GM19324 (cell line): Measurements from ENCODE around the gene SEC16A.

Experiments
- ATAC-seq: cut with Tn5 transposase; IDR thresholded peaks from one replicate; pipeline ENCODE4 v1.9.1; 2021; ENCODE audit warnings: mild to moderate bottlenecking, moderate library complexity; ENCODE audit not compliant: unreplicated experiment, low FRiP score

The SEC16A gene

DNA sequence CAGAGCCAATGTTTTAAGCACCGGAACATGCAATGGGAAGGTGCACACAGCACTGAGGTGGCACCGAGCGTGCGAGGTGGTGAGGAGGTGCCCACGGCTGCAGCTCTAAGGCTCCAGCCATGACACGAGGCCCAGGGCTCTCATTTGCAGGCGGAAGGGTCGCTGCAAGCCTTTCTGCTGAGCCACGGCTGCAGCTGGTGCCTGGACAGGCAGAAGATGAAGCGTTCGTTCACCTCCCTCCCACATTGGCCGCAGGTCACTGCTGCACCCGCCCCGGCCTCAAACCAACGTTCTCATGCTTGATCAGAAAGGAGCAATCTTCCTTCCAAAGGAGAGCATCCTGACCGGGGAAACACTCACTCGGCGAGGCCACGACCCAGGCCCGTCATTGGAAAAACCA is 38.7 kb downstream of the SEC16A start:
- no peak for ATAC-seq

DNA sequence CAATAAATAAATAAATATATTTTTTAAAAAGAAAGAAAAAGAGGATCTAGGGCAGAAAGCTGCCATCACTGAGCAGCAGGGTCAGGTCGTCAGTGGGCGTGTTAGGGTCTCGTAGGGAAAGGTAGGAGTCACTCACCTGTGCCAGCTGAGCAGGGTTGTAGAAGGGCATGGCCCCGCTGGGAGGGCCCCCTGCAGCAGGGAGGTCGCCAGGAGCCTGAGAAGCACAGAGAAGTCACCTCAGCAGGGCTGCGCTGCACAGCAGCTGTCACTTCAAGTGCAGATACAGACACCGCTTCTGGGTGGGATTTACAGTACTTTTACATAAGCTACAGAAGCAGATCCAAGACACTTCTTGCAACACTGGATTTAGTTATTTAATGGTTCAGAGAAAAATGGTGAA is 39.2 kb downstream of the SEC16A start:
- no peak for ATAC-seq

DNA sequence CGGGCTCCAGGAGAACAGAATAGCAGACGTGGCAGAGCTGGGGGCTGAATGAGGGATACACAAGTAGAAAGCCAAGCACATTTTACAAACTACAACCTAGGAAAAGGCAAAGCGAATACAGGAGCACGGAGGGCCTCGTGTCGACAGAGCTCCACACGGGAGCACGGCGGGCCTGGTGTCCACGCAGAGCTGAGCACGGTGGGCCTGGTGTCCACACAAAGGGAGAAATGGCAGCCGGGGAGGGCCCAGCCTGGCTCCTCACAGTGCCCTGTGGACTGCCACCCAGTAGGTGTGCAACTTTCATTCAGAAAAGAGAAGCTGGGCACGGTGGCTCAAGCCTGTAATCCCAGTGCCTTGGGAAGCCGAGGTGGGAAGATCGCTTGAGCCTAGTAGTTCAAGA is 39.8 kb downstream of the SEC16A start:
- ATAC-seq = no peak

DNA sequence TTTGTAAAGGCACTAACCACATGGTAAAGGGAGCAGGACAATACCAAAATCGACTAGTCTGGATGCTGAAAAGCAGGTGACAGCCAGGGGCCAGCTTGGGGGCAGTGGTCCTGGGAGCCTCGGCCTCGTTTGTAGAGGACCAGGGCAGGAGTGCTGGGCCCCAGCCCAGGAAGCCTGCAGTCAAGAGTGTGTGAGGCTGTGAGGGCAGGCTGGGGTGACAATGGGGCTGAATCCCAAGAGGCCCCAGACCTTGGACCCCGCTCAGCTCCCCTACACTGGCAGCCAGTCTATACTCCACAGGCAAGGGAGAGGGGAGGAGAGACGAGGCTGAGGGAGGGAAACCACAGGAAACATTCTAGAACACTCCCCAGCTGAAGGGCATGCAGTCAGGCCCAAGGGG is 40.6 kb downstream of the SEC16A start:
- ATAC-seq = no peak

DNA sequence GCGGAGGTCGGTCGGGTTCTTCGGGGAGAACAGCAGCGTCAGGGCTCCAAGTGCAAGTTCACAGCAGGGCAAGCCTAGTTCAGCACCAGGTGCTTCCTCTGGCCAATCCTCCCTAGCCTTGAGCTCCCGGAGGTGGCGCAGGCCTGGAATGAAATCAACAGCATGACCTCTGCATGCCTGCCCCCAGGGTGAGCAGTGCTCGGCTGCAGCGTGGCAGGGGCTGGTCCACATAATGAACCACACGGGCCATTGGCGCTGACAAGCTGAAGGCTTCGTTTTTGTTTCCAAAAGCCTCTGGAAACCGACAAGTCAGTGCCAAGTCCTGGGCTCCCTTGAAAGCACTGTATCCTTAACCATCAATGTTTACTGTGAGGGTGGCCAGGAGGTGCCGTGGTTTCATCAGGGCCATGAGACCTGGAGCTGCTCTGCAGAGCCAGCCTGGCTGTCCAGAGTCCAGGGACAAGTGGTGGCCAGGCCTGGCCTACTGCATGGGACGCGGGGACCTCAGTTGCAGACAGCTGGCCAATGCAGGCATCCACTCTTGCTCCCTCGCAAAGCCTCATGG is 41.1 kb downstream of the SEC16A start:
- ATAC-seq = no peak

DNA sequence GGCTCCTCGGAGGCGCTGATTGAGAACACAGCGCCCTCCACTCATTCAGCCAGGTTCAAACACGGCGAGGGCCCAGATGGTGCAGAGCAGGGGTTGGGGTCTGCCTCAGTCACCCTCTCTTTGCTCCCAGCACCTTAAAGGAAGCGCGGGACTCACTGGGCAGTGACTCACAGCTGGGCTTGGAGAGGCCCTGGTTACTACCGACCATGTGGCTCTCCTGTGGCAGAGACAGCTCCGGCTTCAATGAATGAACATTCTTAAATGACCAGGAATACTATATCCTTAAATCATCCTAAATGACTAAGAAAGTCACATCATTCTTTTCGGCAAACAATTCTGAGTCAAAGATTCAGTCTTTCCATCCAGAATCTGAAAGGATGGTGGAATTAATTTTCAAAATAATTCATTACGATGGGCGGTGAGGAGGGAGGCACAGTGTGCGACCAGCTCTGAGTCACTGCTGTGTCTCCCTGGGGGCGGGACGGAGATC is 41.6 kb downstream of the SEC16A start:
- ATAC-seq = no peak

DNA sequence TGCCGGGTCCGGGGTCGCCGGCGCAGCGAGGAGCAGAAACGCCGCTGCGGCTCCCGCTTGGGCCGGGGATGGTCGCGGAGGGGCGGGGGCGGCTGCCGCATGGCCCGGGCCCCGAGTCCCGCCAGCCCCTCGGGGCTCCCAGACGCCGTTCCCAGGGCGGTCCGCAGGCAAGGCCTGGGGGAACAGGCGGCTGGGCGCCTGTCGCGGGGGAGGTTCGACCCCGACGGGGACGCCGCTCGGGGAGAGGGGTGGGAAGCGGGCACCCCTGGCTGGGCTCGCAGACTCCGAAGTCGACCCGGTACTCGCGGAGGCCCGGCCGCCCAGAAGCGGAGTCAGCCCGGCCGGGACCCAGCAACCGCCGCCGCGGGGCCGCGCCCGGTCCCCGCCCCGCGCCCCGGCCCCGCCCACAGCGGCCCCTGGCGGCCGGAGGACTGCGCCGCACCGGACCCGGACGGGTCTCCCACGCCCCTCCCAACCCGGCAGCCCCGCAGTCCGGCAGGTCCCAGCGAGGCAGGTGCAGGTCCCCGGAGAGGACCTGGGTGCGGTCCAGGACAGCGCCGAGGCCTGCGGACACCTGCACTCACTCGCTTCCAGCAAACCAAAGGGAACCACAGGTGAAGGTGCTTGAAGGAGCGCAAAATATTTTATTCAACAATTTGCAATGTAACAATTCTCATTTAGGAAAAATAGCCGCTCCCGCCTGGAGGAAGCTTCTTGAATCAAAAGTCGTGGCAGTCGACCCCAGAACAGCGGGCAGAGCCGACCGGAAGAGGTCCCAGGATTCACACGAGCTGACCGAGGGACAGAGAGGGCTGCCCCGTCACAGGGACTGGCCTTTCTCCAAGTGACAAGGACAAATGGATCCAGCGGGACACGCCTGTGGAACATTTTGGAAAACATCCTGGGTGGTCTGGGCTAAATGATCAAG is 43.1 kb downstream of the SEC16A start, which contains the start of gene INPP5E:
Gene INPP5E (minus strand): TSS at position 365 of the 928 bp plus-strand sequence. CDS start 426 bp downstream, outside the sequence.
- peak; percentile 60 for ATAC-seq

DNA sequence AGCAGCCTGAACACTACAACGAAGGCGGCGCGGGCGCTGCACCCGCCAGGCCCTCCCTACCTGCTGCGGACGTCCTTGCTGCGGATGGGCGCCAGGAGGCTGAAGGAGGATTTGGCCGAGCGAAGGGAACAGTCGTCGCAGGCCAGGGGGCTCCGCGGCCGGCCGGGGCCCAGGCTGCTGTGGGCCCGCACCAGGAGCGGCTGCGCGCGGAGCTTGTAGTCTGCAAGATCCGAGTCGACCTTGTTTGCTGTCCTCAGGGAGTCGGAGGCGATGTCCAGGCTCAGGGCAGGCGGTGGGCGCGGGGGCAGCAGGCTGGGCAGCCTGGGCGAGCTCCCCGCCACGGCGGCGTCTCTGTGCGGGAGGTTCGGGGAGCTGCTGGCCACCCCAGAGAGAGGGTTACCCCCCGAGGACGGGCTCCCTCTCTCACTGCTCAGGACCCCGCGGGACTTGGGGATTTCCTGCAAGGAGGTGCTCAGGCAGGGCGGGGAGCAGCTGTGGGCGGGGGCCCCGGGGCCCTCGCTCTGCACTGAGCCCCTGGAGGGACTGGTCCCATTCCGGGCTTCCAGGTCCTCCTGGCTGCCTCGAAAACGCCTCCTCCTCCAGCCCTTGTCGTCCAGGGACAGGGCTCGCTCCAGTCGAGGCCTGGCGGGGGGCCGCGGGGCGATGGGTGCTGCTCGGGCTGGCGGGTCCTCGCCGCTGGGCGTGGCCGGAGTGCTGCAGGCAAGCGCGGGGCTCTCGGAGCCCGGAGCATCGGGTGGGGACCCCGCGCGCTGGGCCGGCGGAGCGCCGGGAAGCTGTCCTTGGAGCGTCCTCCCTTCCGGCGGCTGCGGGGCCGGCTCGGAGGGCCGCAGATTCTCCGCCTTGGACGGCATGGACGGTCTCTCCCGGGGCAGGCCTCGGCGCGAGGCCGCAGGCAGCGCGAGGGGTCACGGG is 44.0 kb downstream of the SEC16A start:
- ATAC-seq = peak; percentile 39

DNA sequence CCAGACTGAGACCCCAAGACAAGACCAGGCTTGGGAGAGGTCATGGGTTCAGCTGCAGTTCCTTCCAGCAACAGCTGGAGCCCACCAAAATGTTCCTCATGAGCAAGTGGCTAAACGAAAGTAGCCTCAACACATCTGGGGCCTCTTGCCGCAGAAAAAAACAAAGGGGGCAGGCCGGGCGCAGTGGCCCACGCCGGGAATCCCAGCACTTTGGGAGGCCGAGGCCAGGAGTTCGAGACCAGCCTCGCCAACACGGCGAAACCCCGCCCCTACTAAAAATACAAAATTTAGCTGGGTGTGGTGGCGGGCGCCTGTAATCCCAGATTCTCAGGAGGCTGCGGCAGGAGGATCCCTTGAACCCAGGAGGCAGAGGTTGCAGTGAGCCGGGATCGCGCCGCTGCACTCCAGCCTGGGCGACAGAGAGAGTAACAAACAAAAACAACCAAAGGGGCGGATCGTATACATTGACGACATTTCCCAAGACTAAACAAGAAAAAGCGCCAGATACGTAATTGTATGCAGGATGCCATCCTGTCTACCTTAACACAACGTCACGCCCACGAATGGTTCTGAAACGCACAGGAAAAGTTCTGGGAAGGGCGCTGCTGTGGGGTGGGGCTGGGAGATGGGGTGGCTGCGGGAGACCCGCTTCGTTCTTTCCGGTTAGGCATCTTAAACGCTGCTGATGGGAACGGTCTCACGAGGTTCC is 44.8 kb downstream of the SEC16A start:
- no peak for ATAC-seq

DNA sequence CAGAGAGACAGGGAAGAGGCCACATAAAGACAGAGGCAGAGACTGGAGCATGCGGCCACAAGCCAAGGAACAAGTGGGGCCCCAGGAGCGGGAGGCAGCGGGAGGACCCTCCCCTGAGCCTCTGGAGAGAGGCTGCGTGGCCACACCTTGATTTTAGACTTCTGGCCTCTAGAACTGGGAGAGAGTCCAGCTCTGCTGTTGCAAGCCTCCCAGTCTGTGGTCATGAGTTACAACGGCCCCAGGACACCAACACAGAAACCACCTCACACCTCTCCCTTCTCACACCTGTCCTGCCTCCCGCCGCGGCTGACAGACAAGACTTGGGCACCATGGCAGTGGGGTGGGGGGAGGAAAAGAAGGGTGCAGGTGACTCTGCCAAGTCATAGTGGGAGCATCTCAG is 45.4 kb downstream of the SEC16A start:
- ATAC-seq = no peak

DNA sequence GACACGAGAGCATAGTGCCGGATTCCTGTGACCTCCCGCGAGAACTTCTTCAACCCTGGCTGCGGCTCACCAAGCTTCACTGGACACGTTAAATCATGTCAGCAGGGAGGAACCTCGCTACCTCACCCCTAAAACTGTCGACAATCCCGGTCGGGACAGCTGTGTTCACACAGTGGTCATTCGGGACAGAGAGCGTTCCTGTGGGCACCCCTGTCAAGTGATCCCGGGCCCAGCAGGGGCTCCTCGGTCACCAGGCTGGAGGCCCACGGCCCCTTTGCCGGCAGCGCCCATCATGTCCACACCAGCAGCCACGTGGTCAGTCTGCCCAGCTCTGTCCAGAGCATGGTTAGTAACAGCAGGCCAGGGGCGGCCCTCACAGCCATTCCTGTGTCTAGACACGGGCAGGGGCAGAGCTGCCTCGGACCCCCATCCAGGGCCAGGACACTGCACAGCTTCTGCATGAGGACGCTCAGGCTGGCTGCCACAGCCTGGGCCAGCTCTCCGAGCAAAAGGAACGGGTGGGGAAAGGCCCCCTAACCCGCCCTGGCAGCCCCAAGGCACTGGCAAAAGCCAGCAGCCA is 46.7 kb downstream of the SEC16A start:
- ATAC-seq = no peak

DNA sequence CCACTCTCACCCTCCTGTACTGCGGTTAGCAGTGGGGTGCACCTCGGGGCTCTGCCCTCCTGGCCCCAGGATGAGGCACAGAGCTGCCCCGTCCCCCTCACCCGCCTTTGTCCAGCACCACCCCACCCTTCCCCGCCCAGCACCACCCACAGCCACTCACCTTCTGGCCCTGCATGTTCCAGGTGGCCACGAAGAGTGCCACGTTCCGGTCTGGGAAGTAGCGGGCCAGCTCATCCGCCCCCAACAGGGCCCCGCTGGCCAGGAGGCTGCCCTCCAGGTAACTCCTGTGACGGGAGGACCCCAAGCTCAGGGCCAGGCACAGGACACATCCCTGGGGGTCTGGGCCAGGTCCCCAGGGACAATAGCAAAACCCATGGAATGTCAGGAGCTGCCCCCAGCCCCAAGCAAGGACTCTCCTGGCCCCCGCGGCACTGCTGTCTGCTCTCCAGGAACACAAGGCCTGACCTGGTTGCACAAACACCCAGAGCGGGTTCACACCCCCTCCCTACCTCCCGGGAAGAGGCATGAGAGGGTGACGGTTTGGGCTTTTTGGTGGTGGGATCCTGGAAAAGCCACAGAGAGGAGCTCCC is 48.2 kb downstream of the SEC16A start:
- no peak for ATAC-seq

DNA sequence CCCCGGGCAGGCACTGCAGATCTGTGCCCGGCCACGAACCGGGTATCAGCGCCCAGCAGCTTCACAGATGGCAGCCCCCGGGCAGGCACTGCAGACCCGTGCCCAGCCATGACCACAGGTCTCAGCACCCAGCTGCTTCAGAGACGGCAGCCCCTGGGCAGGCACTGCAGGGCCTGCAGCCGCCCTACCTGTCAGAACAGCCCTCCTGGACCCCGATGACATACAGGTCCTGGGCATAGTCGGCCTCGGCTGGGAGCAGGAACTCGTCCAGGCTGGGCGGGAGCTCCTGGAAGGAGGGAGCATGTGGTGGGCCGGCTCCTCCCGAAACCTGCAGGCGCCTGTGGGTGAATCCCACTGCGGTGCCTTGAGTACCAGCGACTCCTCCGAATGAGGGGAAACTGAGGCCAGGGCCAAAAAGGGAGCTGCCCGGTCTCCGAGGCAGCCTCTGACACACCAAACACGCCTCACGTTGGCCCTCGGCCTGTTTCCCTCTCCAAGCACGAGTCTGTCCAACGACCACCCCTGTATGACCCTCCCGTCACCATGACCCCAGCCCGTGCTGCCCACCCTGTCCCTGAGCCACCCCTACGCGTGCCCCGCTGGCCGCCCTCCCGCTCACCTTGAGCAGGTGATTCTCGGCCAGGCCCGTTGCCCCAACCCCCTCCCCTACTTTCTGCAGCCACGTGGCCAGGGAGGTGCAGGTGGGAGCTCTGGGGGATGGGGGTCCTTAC is 48.8 kb downstream of the SEC16A start:
- no peak for ATAC-seq

DNA sequence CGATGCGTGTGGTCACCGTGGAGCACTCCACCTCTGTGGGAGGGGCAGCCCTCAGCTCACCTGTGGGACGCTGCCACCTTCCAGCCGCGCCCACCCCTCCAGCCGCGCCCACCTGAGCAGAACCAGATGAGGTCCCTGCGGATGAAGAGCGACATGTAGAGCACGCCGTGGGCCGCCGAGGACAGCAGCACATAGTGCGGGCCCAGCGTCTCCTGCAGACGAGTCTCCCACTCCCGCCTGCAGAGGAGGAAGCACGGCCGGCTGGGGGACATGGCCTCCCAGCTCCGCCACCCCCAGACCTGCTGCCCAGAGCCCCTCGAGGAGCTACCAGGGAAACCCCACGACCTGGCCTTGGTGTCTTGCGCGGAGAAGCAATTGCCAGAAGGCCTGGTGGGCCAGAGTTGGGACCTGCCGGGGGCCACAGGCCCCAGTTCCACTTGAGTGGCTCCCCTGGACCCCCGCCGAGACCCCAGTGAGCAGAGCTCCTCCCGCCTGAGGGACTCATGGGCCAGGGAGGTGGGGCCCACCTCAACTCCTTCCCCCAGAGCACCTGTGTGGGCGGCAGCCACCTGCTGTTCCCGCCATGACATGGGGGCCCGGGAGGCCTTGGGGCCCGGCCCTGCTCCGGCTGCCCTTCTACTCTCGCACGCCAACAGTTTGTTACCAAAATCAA is 49.7 kb downstream of the SEC16A start:
- ATAC-seq = no peak

DNA sequence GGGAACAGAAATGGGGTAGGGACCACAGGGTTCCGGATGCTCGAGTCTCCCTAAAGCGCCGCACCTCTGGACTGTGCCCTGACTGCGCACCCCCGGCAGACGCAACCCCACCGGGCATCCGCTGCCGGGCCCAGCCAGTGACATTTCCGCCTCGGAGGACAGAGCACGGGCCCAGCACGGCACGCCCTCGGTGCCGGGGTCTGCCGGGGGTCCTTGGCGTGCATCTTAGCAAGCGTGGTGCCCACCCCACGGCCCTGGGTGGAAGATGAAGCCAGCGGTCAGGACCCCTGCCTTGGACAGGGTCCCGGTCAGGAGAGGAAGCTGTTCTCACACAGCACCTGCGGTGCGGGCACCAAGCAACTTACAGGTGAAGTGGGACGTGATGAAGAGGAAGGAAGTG is 50.2 kb downstream of the SEC16A start:
- ATAC-seq = no peak

DNA sequence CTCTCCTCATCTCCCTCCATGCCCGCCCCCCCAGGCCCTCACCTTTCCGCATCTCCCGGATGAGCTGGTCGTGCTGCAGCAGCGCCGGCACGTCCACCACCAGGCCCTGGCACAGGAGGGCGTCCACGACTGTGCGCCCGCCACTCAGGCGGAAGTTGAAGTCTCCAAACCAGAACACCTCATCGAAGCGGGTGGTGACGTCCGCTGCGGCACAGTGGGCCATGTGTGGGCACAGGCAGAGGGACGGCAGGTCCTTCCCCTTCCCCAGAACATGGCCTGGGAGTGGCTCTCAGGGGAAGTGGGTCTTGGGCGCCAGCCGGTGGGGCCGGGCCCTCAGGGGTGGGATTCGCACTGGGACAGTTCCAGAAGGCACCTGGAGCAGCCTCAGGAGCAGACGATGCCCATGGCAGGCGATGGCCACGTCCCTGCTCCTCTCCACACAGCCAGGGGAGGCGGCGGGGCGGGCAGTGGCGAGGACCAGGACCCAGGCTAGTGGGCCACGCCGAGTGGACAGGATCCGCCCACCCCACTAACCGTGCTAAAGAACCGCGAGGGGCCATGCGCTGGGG is 51.0 kb downstream of the SEC16A start:
- ATAC-seq = no peak

DNA sequence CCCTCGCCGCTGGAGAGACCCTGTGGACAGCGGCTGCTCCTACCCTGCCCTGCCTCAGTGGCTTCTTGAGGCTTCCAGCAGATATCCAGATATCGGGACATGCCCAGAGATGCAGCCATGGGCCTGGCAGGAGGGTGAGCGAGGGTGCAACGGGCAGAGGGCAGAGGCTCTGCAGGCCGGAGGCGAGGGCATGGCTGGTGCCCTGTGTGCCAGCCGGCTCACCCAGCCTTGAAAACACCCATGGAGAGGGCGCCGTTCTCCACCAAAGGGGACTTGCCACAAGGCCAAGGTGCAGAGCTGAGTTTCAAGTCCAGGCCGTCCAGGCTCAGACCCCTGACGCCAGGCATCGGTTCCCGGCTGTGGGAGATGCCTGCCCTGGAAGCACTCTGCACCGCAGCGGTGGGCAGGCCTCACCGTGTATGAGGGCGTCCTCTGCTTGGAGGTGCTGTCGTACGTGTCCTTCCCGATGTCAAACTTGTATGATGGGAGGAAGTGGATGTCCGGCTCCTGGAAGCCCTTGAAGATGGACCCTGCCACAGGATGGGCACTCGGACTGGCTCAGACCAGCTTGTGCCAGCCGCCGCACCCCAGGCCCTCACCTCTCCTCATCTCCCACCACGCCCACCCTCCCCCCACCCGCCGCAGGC is 52.1 kb downstream of the SEC16A start:
- ATAC-seq = no peak
